ENCODE results near the gene SPEG. TPM values are rescaled to one million over a fixed set of nuclear protein-coding genes. Genes with fewer than 3 reads are reported as not detected.

Gene SPEG
- total RNA-seq, 1 experiment from 2014 or later, result 55.3 TPM

GRCh38 chr2:219470429-219470828 lies 35.8 kb downstream of the SPEG start:
- ChIA-PET POLR2A (no interaction called here), CTCF (interaction anchor here (1.9 to 35.9 kb wide), 3 partner anchors 11 to 55 kb away, joined by 8 to 2316 read pairs (median 9); partner anchors contain the start of genes ASIC4, CHPF and TMEM198)
- ATAC-seq (no peak), DNase-seq (ENCODE audit: low spot score) (no peak)
- no peaks in the 10 kb centered on the region for H3K9me3 Mint-ChIP-seq
- no peaks in the 10 kb centered on the region for H3K36me3 Mint-ChIP-seq
- H3K27ac Mint-ChIP-seq, result no peak overlapping the region
- TF ChIP-seq, protein P1, sequence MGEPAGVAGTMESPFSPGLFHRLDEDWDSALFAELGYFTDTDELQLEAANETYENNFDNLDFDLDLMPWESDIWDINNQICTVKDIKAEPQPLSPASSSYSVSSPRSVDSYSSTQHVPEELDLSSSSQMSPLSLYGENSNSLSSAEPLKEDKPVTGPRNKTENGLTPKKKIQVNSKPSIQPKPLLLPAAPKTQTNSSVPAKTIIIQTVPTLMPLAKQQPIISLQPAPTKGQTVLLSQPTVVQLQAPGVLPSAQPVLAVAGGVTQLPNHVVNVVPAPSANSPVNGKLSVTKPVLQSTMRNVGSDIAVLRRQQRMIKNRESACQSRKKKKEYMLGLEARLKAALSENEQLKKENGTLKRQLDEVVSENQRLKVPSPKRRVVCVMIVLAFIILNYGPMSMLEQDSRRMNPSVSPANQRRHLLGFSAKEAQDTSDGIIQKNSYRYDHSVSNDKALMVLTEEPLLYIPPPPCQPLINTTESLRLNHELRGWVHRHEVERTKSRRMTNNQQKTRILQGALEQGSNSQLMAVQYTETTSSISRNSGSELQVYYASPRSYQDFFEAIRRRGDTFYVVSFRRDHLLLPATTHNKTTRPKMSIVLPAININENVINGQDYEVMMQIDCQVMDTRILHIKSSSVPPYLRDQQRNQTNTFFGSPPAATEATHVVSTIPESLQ (CRISPR knock-in tag; IDR thresholded peaks at IDR 0.05), result no peak
- TF ChIP-seq TCF7 (CRISPR knock-in tag; IDR thresholded peaks at IDR 0.05; ENCODE audit: low read depth) (no peak), ZNF423 (CRISPR knock-in tag; IDR thresholded peaks at IDR 0.05) (no peak), EMX1 (CRISPR knock-in tag; IDR thresholded peaks at IDR 0.05) (no peak), NFE2L1 (CRISPR knock-in tag; IDR thresholded peaks at IDR 0.05) (no peak), MAX (CRISPR knock-in tag; IDR thresholded peaks at IDR 0.05) (no peak), SMAD4 (CRISPR knock-in tag; IDR thresholded peaks at IDR 0.05) (no peak), SMAD3 (CRISPR knock-in tag; IDR thresholded peaks at IDR 0.05; ENCODE audit: borderline replicate concordance) (no peak), E2F5 (CRISPR knock-in tag; IDR thresholded peaks at IDR 0.05) (no peak), ELF4 (CRISPR knock-in tag; IDR thresholded peaks at IDR 0.05; ENCODE audit: low read depth) (no peak), ZNF219 (CRISPR knock-in tag; IDR thresholded peaks at IDR 0.05; ENCODE audit: borderline replicate concordance) (no peak)
- TF ChIP-seq, protein P2, sequence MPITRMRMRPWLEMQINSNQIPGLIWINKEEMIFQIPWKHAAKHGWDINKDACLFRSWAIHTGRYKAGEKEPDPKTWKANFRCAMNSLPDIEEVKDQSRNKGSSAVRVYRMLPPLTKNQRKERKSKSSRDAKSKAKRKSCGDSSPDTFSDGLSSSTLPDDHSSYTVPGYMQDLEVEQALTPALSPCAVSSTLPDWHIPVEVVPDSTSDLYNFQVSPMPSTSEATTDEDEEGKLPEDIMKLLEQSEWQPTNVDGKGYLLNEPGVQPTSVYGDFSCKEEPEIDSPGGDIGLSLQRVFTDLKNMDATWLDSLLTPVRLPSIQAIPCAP (CRISPR knock-in tag; IDR thresholded peaks at IDR 0.05), result no peak
- TF ChIP-seq, protein P3, sequence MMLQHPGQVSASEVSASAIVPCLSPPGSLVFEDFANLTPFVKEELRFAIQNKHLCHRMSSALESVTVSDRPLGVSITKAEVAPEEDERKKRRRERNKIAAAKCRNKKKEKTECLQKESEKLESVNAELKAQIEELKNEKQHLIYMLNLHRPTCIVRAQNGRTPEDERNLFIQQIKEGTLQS (CRISPR knock-in tag; conservative IDR thresholded peaks at IDR 0.05), result no peak
- TF ChIP-seq, protein P4, sequence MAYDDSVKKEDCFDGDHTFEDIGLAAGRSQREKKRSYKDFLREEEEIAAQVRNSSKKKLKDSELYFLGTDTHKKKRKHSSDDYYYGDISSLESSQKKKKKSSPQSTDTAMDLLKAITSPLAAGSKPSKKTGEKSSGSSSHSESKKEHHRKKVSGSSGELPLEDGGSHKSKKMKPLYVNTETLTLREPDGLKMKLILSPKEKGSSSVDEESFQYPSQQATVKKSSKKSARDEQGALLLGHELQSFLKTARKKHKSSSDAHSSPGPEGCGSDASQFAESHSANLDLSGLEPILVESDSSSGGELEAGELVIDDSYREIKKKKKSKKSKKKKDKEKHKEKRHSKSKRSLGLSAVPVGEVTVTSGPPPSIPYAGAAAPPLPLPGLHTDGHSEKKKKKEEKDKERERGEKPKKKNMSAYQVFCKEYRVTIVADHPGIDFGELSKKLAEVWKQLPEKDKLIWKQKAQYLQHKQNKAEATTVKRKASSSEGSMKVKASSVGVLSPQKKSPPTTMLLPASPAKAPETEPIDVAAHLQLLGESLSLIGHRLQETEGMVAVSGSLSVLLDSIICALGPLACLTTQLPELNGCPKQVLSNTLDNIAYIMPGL (CRISPR knock-in tag; IDR thresholded peaks at IDR 0.05), result no peak
- peaks cover 4% of the 10 kb centered on the region; the same call in 1 of the 2 replicates for H3K4me1 Mint-ChIP-seq
- H3K27me3 Mint-ChIP-seq (ENCODE audit: low read depth), result no peaks in the 10 kb centered on the region; the same call in 1 of the 2 replicates
- H3K4me3 Mint-ChIP-seq, result no peak overlapping the region

DNA sequence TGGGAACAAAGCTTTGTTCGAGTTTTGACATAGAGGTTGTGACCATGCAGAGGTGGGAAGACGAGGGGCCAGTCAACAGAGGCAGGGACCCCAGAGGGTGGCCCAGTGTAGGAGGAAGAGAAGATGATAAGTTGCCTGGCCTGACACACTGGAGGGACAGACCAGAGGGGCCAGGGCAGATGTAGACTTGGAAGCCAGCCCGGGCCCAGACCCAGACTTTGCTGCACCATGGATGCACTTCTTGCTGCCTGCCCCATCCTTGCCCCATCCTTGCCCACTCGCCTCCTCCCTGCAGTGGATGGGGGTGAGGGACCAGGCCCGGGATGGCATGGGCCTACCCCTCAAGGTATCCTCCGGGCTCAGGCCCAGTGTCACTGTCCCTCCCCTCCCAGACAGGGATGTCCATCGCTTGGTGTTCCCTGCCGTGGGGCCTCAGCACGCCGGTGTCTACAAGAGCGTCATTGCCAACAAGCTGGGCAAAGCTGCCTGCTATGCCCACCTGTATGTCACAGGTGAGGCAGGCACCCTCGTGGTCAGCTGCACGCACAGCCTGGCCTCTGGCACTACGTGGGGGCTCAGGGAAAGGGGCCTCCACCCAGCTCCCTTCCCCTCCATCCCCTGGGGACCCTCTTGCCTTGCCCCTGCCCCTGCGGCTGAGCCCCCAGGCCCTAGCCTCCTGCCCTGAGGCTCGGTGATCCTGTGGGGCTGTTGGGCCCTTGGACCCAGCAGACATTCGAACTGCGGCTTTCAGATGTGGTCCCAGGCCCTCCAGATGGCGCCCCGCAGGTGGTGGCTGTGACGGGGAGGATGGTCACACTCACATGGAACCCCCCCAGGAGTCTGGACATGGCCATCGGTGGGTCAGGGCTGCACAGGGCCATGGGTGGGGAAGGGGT lies 37.1 kb downstream of the SPEG start:
- DNase-seq (ENCODE audit: low spot score) (no peak), ATAC-seq (no peak)
- ChIA-PET CTCF (interaction anchor here (0.8 to 35.9 kb wide), 7 partner anchors 10 to 53 kb away, joined by 3 to 2316 read pairs (median 6); partner anchors contain the start of genes ASIC4, CHPF and TMEM198), POLR2A (no interaction called here)
- TF ChIP-seq, protein P5, sequence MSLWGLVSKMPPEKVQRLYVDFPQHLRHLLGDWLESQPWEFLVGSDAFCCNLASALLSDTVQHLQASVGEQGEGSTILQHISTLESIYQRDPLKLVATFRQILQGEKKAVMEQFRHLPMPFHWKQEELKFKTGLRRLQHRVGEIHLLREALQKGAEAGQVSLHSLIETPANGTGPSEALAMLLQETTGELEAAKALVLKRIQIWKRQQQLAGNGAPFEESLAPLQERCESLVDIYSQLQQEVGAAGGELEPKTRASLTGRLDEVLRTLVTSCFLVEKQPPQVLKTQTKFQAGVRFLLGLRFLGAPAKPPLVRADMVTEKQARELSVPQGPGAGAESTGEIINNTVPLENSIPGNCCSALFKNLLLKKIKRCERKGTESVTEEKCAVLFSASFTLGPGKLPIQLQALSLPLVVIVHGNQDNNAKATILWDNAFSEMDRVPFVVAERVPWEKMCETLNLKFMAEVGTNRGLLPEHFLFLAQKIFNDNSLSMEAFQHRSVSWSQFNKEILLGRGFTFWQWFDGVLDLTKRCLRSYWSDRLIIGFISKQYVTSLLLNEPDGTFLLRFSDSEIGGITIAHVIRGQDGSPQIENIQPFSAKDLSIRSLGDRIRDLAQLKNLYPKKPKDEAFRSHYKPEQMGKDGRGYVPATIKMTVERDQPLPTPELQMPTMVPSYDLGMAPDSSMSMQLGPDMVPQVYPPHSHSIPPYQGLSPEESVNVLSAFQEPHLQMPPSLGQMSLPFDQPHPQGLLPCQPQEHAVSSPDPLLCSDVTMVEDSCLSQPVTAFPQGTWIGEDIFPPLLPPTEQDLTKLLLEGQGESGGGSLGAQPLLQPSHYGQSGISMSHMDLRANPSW (CRISPR knock-in tag; conservative IDR thresholded peaks at IDR 0.05; ENCODE audit: low read depth), result no peak
- TF ChIP-seq, protein P6, sequence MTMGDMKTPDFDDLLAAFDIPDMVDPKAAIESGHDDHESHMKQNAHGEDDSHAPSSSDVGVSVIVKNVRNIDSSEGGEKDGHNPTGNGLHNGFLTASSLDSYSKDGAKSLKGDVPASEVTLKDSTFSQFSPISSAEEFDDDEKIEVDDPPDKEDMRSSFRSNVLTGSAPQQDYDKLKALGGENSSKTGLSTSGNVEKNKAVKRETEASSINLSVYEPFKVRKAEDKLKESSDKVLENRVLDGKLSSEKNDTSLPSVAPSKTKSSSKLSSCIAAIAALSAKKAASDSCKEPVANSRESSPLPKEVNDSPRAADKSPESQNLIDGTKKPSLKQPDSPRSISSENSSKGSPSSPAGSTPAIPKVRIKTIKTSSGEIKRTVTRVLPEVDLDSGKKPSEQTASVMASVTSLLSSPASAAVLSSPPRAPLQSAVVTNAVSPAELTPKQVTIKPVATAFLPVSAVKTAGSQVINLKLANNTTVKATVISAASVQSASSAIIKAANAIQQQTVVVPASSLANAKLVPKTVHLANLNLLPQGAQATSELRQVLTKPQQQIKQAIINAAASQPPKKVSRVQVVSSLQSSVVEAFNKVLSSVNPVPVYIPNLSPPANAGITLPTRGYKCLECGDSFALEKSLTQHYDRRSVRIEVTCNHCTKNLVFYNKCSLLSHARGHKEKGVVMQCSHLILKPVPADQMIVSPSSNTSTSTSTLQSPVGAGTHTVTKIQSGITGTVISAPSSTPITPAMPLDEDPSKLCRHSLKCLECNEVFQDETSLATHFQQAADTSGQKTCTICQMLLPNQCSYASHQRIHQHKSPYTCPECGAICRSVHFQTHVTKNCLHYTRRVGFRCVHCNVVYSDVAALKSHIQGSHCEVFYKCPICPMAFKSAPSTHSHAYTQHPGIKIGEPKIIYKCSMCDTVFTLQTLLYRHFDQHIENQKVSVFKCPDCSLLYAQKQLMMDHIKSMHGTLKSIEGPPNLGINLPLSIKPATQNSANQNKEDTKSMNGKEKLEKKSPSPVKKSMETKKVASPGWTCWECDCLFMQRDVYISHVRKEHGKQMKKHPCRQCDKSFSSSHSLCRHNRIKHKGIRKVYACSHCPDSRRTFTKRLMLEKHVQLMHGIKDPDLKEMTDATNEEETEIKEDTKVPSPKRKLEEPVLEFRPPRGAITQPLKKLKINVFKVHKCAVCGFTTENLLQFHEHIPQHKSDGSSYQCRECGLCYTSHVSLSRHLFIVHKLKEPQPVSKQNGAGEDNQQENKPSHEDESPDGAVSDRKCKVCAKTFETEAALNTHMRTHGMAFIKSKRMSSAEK (CRISPR knock-in tag; IDR thresholded peaks at IDR 0.05; ENCODE audit: borderline replicate concordance), result no peak
- TF ChIP-seq ESRRA (CRISPR knock-in tag; IDR thresholded peaks at IDR 0.05; ENCODE audit: borderline replicate concordance) (no peak), NR3C1 (CRISPR knock-in tag; conservative IDR thresholded peaks at IDR 0.05; ENCODE audit: low read depth) (no peak)
- Mint-ChIP-seq H3K27ac (no peak overlapping the region), H3K36me3 (no peaks in the 10 kb centered on the region), H3K4me3 (no peak overlapping the region), H3K27me3 (ENCODE audit: low read depth) (no peaks in the 10 kb centered on the region; the same call in 1 of the 2 replicates), H3K4me1 (peaks cover 12% of the 10 kb centered on the region), H3K9me3 (no peaks in the 10 kb centered on the region)
